GM18508 (cell line): Measurements from ENCODE around the gene CBX8.
"Not testable (repeated sequence)": the region's sequence is repeated elsewhere in the genome, so short reads cannot be mapped to it uniquely, and the experiment has no call there.

Experiments used
- ATAC-seq: cut with Tn5 transposase; IDR thresholded peaks from one replicate; pipeline ENCODE4 v1.9.1; 2021; ENCODE audit warnings: moderate number of reproducible peaks; ENCODE audit not compliant: insufficient read depth, unreplicated experiment

Gene CBX8

GRCh38 chr17:79783891-79784290 lies 13.0 kb downstream of the CBX8 start:
- no peak for ATAC-seq

GRCh38 chr17:79781736-79782575 lies 14.9 kb downstream of the CBX8 start:
- no peak for ATAC-seq

DNA sequence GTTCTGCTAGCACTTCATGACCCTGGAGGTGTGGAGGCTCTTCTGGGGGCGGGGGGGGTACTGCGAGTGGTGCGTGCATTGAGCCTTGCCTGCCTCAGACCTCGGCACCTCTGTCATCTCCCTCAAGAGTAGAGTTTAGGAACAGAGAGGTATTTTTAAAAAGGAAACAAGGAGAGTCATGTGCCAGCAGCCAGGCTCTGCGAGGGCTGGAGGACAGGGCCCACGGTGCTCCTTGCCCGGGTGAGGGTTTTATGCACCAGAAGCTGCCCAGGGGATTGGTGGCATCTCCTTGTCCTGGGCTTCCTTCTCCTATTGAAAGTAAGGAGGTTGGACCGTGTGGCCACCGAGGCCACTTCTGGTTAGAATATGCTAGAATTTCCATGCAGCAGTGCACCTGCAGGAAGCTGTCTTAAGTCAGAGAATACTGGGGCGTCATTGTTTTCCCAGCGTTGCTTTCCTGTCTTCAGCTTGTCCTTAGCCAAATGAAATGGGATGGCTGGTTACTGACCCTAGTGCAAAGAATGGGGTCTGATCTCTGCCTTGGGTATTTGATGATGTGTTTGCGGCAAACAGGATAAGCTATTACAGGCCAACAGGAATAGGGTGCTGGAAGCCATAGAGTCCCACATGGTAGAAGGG lies 15.7 kb downstream of the CBX8 start:
- no peak for ATAC-seq

GRCh38 chr17:79779661-79780365 lies 17.1 kb downstream of the CBX8 start:
- no peak for ATAC-seq

DNA sequence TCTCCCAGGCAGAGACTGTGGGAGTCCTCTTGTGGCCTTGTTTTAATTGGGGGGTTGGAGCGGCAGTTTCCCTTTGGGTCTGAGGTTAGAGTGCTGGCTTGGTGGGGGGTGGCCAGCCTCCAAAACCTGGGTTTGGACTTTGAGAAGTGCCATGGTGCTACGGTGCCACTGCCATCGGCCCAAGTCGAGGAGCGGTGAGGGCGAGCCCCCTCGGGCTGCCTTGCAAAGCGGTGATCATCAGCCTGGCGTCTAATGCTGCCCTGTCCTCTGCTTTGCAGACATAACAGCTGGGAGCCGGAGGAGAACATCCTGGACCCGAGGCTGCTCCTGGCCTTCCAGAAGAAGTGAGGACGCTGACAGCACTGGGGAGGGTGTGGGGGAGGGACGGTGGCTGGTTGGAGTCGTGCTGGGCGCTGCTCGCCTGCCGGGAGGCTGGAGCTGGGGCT lies 17.8 kb downstream of the CBX8 start:
- ATAC-seq: no peak

GRCh38 chr17:79778504-79779083 lies 18.3 kb downstream of the CBX8 start:
- ATAC-seq: no peak

GRCh38 chr17:79777894-79778503 lies 18.9 kb downstream of the CBX8 start, which contains the start of gene CBX2:
CBX2 (plus strand) TSS chr17:79778148; CDS start chr17:79778236, 88 bp downstream.
- ATAC-seq: no peak

DNA sequence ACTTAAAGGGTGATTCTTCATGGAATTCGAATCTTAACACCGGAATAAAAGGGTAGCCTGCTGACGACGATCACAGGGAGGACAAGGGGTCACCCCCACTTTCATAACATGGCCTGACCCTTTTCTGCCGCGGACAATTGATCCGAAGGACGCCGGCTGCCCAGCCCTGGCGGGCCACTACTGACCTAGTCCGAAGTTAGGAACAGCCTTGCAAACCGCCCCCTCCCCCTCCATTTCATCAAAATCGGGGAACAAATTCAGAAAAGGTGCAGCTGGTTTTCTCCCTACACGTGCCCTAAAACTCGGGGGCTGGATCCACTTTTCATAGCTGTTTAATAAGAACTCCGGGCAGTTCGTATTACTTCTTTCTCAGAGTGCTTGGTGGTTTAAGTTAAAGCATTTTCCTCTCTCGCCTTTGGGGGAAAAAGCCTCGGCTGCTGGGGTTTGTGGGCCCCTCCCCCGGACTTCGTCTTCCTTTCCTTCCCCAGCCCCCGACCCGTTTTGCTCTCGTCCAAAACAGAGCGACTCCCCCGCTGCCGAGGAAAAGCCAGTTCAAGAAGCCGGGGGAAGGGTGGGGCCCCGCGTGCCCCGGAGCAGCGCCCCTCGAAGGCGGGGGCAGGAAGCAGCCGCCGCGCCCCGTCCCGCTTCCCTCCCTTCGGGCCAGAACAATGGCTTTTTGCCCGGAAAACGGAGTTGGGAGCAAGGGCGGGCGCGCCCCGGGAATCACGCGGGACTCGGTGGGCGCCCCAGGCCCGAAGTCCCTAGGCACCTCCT lies 19.6 kb downstream of the CBX8 start:
- ATAC-seq: no peak

- no peak for ATAC-seq
Measured at GRCh38 chr17:79776376-79777119, 20.3 kb downstream of the CBX8 start.

DNA sequence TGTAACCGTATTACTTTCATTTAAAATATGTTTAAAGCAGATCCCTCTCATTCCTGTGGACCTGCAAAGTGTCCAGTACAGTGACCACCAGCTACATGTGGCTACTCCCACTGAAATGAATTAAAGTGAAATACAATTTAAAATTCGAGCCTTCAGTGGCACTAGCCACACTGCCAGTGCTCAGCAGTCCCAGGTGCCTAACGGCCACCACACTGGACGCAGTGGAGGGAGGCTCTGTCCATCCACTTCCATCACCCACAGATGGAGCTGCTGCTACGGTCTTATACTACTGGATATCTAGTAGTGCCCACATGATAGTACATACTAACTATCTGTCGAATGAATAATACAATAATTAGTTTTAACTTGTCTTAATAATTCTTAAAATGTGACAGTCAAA lies 21.2 kb downstream of the CBX8 start:
- no peak for ATAC-seq

GRCh38 chr17:79774561-79774975 lies 22.3 kb downstream of the CBX8 start:
- ATAC-seq: no peak

GRCh38 chr17:79772726-79773125 lies 24.2 kb downstream of the CBX8 start:
- ATAC-seq: not testable (repeated sequence)

DNA sequence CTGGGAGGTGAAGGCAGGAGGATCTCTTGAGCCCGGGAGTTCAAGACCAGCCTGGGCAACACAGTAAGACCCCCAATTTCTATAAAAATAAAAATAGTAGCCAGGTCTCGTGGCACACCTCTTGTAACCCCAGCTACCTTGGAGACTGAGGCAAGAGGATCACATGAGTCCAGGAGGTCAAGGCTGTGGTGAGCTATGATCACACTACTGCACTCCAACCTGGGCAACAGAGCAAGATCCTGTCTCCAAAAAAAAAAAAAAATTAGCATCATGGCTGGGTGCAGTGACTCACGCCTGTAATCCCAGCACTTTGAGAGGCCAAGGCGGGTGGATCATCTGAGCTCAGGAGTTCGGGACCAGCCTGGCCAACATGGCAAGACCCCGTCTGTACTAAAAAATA lies 25.6 kb downstream of the CBX8 start:
- no peak for ATAC-seq

DNA sequence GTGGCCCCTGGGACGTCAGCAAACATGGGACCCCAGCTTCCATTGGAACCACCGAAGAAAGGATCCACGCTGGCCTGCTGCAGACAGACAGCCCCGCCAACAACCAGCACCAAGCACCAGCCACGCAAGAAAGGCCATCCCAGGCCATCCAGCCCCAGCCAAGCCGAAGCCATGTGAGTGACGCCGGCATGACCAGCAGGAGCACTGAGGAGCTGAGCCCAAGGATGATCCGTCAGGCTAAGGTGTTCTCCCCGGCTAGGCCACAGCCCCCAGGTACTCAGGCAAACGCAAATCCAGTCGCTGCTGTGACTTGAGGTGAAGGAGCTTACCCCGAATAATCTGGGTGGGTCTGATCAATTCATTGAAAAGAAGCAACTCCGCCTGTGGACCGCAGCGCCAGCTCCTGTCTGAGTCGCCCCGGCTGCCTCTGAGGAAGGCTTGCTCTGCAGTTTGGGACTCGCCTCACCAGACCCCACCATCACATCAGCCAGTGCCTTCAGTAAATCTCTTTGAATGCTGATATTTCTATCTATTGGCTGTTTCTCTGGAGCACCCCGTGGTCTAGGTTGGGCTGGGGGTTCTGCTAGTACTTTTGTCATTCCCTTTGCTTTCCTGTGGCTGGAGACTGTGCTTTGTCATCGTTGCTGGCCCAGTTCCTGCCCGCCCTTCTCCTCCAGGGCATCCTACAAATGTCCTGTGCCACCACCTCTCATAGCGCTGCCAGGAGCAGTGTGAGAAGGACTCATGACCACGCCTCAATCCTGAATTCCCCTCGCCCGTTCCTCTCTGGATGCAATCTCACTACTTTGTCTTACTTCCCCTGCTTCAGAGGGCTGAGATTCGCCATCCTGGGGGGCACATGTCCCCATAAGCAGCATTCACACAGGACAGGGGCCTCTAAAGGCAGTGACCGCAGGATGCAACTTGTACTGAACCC lies 27.0 kb downstream of the CBX8 start:
- no peak for ATAC-seq

GRCh38 chr17:79765708-79766107 lies 31.2 kb downstream of the CBX8 start:
- no peak for ATAC-seq

GRCh38 chr17:79761894-79762589 lies 34.8 kb downstream of the CBX8 start:
- no peak for ATAC-seq

GRCh38 chr17:79760197-79760906 lies 36.5 kb downstream of the CBX8 start:
- ATAC-seq: no peak
